CD4-positive, alpha-beta T cell (primary cell): ENCODE data around the gene ICAM2. TPM values are rescaled to one million over a fixed set of nuclear protein-coding genes. Genes with fewer than 3 reads are reported as not detected.

Source experiments
- ATAC-seq: fragments of 200-7000 bp; cut with Tn5 transposase; one replicate; pipeline ENCODE4 v1.10.0; 2022; ENCODE audit warnings: mild to moderate bottlenecking; ENCODE audit not compliant: poor library complexity
- CTCF ChIA-PET: fragments of 350-600 bp; sonication (Branson Sonifier 250); formaldehyde crosslinking; loops from one replicate; lab custom pipeline; 2021; ENCODE audit warnings: antibody characterized with exemption, inconsistent platforms; lab: Charles Lee
- POLR2A ChIA-PET: fragments of 350-600 bp; sonication (Branson Sonifier 250); formaldehyde crosslinking; loops from one replicate; lab custom pipeline; 2021; ENCODE audit warnings: antibody characterized with exemption, inconsistent platforms; lab: Charles Lee
- DNase-seq, 14 experiments: peaks; one replicate each; pipeline ENCODE4 v3.0.0-alpha.2; 2013 to 2020; ENCODE audit warnings: mixed read lengths in 2 of 14
- H3K27ac ChIP-seq, 2 donors: one replicate each; pipeline versions ENCODE4 v1.5.1 to v1.7.0; 2013; ENCODE audit warnings: low read length in 2 of 2, low read depth in 1 of 2, mild to moderate bottlenecking in 1 of 2
- H3K27me3 ChIP-seq, 2 experiments: 1 replicate in 1 of 2; 2 replicates in 1 of 2; pipeline versions ENCODE4 v1.6.1 to v1.7.0; 2013; ENCODE audit warnings: low read length in 2 of 2, control low read depth in 1 of 2, mild to moderate bottlenecking in 1 of 2, moderate library complexity in 1 of 2; ENCODE audit not compliant: insufficient read depth in 2 of 2, control insufficient read depth in 1 of 2
- H3K36me3 ChIP-seq: one replicate; pipeline ENCODE4 v1.6.1; 2013; ENCODE audit warnings: low read length, control low read depth; ENCODE audit not compliant: insufficient read depth
- H3K4me1 ChIP-seq: one replicate; pipeline ENCODE4 v1.6.1; 2013; ENCODE audit warnings: low read length, control low read depth; ENCODE audit not compliant: insufficient read depth
- H3K4me3 ChIP-seq: one replicate; pipeline ENCODE4 v1.5.1; 2013; ENCODE audit warnings: mild to moderate bottlenecking, low read length, moderate library complexity
- H3K9me3 ChIP-seq, 2 experiments: 1 replicate in 1 of 2; 2 replicates in 1 of 2; pipeline versions ENCODE4 v1.6.1 to v1.7.0; 2013; ENCODE audit warnings: low read length in 2 of 2, mild to moderate bottlenecking in 2 of 2, control low read depth in 1 of 2, moderate library complexity in 1 of 2; ENCODE audit not compliant: control insufficient read depth in 1 of 2, insufficient read depth in 1 of 2
- H3K27ac Mint-ChIP-seq: one replicate; pipeline ENCODE4 v1.8.0; 2020; ENCODE audit warnings: mixed read lengths
- H3K27me3 Mint-ChIP-seq: one replicate; pipeline ENCODE4 v1.8.0; 2021; ENCODE audit warnings: mixed read lengths
- H3K36me3 Mint-ChIP-seq: one replicate; pipeline ENCODE4 v1.8.0; 2021; ENCODE audit warnings: low read depth, mixed read lengths
- H3K4me1 Mint-ChIP-seq: one replicate; pipeline ENCODE4 v1.8.0; 2021; ENCODE audit warnings: low read depth, mixed read lengths
- H3K4me3 Mint-ChIP-seq: one replicate; pipeline ENCODE4 v1.8.0; 2020; ENCODE audit warnings: mild to moderate bottlenecking, mixed read lengths
- H3K9me3 Mint-ChIP-seq: one replicate; pipeline ENCODE4 v1.8.0; 2020; ENCODE audit warnings: mixed read lengths
- CTCF ChIP-seq: fragments of 200-600 bp; IDR thresholded peaks from one replicate; pipeline ENCODE4 v1.8.0; 2022; ENCODE audit warnings: antibody characterized with exemption, mild to moderate bottlenecking
- intact Hi-C, 2 experiments: fragments of 100-400 bp; cut with DNase I in 1 of 2; cut with micrococcal nuclease in 1 of 2; formaldehyde crosslinking; loops; one replicate each; pipeline versions ENCODE4 v1.15.1 to v1.9.0; 2023 to 2025; cut with DNase I, micrococcal nuclease
- polyA plus RNA-seq, 2 donors: library from polyadenylated mRNA; unstranded; fragments of 120-200 nt; gene quantifications; one replicate each; pipeline ENCODE4 v1.2.1, GENCODE V29; 2013
- total RNA-seq, 174 experiments: library from RNA in 2 of 174; stranded (reverse) in 2 of 174; gene quantifications; one replicate each; pipeline ENCODE4 v1.2.3 and lab custom pipeline; 2021 to 2026

Gene ICAM2
- total RNA-seq (10 to 100 TPM; 50.6 to 54.7 TPM), total RNA-seq (lab: John Stamatoyannopoulos, UW) (42.0 to 143 (median 79.8) reads per million in 172 experiments)
- polyA plus RNA-seq (2013, experiment 1 of 2): 146 TPM
- polyA plus RNA-seq (2013, experiment 2 of 2): 143 TPM

- DNase-seq: peak; percentile 82 to 99 (median 86)
- Histone ChIP-seq H3K4me3 (peak within 1 kb of the TSS; percentile 97), H3K36me3 (no peaks in the 10 kb centered on the region), H3K9me3 (no peaks in the 10 kb centered on the region), H3K4me1 (peaks cover 70% of the 10 kb centered on the region), H3K27ac (peak within 1 kb of the TSS; percentile 98 to 99), H3K27me3 (no peaks in the 10 kb centered on the region)
- Mint-ChIP-seq H3K36me3 (peaks cover 37% of the 10 kb centered on the region), H3K27ac (peak within 1 kb of the TSS; percentile 100), H3K27me3 (no peaks in the 10 kb centered on the region), H3K4me1 (peaks cover 82% of the 10 kb centered on the region), H3K4me3 (peak within 1 kb of the TSS; percentile 99), H3K9me3 (no peaks in the 10 kb centered on the region)
- CTCF ChIA-PET: interaction anchor here (0.7 to 2.9 kb wide), 13 partner anchors 9 to 171 kb away, joined by 3 to 22 read pairs (median 5); partner anchors contain the start of gene ERN1
- POLR2A ChIA-PET: interaction anchor here (0.6 to 8.0 kb wide), 48 partner anchors 9 to 486 kb away, joined by 3 to 156 read pairs (median 6); partner anchors contain the start of genes CCDC47, CD79B, CEP95 and DDX5
- peak; percentile 69 for ATAC-seq
- no peak for TF ChIP-seq CTCF
- intact Hi-C loops: loop anchor here (2.0 to 10.0 kb wide), 4 partner anchors 73 to 485 kb away; partner anchors contain the start of genes CCDC47 (in 1 of the 2), CEP95 (in 1 of the 2), DDX42 (in 1 of the 2) and DDX5 (in 1 of the 2)
Measured at GRCh38 chr17:64020056-64020766, at the start of gene ICAM2. Gene ICAM2, minus strand, starts transcription at chr17:64020633. Its CDS starts 13,942 bp downstream, at chr17:64006691.

- H3K27me3 ChIP-seq: no peaks in the 10 kb centered on the region
- intact Hi-C loops: no loop called here
- Mint-ChIP-seq H3K27me3 (no peaks in the 10 kb centered on the region), H3K27ac (no peak overlapping the region), H3K4me1 (peaks cover 41% of the 10 kb centered on the region), H3K36me3 (peaks cover 89% of the 10 kb centered on the region), H3K4me3 (no peak overlapping the region), H3K9me3 (peaks cover 7% of the 10 kb centered on the region)
- H3K4me3 ChIP-seq: no peak overlapping the region
- peaks cover 79% of the 10 kb centered on the region for H3K36me3 ChIP-seq
- H3K4me1 ChIP-seq: peaks cover 33% of the 10 kb centered on the region
- ATAC-seq (no peak), DNase-seq (no peak)
- ChIA-PET POLR2A (interaction anchor here (0.9 to 1.6 kb wide), 3 partner anchors 9 to 76 kb away, joined by 3 to 4 read pairs (median 3); no protein-coding TSS in a partner anchor), CTCF (no interaction called here)
- peaks cover 0 to 25% of the 10 kb centered on the region in 2 experiments for H3K9me3 ChIP-seq
- no peak for TF ChIP-seq CTCF
- H3K27ac ChIP-seq: no peak overlapping the region
Measured at GRCh38 chr17:64070213-64070612, 49.8 kb upstream of the ICAM2 start.

GRCh38 chr17:64069143-64069542, 48.7 kb upstream of the ICAM2 start:
- H3K27me3 Mint-ChIP-seq: no peaks in the 10 kb centered on the region

More at GRCh38 chr17:64069143-64069542, 48.7 kb upstream of the ICAM2 start:
- Histone ChIP-seq H3K4me3 (no peak overlapping the region), H3K4me1 (peaks cover 43% of the 10 kb centered on the region), H3K27me3 (no peaks in the 10 kb centered on the region), H3K27ac (no peak overlapping the region), H3K36me3 (peaks cover 80% of the 10 kb centered on the region), H3K9me3 (peaks cover 0 to 25% of the 10 kb centered on the region in 2 experiments)
- TF ChIP-seq CTCF: no peak
- H3K36me3 Mint-ChIP-seq: peaks cover 90% of the 10 kb centered on the region
- no peak overlapping the region for H3K4me3 Mint-ChIP-seq
- peaks cover 7% of the 10 kb centered on the region for H3K9me3 Mint-ChIP-seq
- CTCF ChIA-PET: no interaction called here
- intact Hi-C loops: loop anchor here in 1 of 2 experiments (5.0 kb wide), 1 partner anchor 42 kb away; no protein-coding TSS in a partner anchor
- DNase-seq: no peak
- H3K27ac Mint-ChIP-seq: no peak overlapping the region
- no peak for ATAC-seq
- POLR2A ChIA-PET: interaction anchor here (0.8 to 3.6 kb wide), 3 partner anchors 13 to 18 kb away, joined by 3 to 23 read pairs (median 3); no protein-coding TSS in a partner anchor
- peaks cover 48% of the 10 kb centered on the region for H3K4me1 Mint-ChIP-seq
